K562 treated with DMSO at 1 percent for 48 hours (cell line): ENCODE results near the gene SAYSD1. TPM values are rescaled to one million over a fixed set of nuclear protein-coding genes. Genes with fewer than 3 reads are reported as not detected.

Experiments
- total RNA-seq: library from RNA; unstranded; fragments of 300-600 nt; gene quantifications from 2 replicates; pipeline ENCODE4 v1.2.3, GENCODE V29; 2022; ENCODE audit warnings: low replicate concordance; ENCODE audit errors: extremely low read depth

Gene SAYSD1, protein sequence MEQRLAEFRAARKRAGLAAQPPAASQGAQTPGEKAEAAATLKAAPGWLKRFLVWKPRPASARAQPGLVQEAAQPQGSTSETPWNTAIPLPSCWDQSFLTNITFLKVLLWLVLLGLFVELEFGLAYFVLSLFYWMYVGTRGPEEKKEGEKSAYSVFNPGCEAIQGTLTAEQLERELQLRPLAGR
- total RNA-seq, result not detected in 2 replicates

DNA sequence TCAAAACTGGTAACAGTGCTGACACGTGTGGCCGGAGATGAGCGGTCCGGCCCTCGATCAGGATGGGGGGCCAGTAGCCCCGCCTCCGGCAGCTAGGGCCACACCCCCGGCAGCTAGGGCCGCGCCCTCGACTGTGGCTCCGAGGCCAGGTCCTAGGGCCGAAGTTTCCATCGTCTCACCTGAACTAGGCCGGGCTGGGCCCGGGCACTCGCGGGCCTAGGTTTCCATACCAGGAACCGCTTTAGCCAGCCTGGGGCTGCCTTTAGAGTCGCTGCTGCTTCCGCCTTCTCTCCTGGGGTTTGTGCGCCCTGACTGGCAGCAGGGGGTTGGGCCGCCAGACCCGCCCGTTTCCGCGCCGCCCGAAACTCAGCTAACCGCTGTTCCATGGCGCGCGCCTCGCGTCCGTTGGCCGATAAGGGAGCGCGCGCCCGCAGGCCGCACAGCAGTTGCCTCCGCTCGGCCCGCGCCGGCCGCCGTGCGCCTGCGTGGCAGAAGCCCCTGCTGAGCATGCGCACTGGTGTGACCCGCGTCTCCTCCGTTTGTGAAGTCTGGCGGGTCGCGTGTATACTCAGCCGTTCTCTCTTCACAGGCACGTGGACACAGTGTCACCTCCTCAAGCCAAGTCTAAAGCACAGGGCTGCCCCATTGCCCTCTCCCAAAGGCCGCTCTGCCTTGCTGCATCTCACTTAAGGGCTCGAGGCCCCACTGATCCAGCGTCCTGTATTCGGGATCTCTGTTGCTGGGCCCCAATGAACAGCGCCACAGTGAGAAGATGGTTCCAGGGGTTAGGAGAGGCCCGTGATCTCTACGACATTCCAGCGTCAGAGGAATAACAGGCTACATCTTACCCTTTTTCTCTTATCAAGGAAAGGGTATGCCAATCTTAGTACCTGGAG lies at the start of gene SAYSD1:
TSS of gene SAYSD1 (minus strand) at position 483 of the 896 bp plus-strand sequence. CDS start at position 386, 97 bp downstream.

Other genes with a start within 250 kb of the SAYSD1 start
- gene GLP1R, start 66.4 kb downstream of the SAYSD1 start, total RNA-seq, result not detected in 2 replicates
- gene KCNK5, start 114.3 kb upstream of the SAYSD1 start, total RNA-seq, result not detected in 2 replicates
- not detected in 2 replicates for gene KCNK17, start 199.2 kb upstream of the SAYSD1 start, total RNA-seq
- gene KCNK16, start 207.5 kb upstream of the SAYSD1 start, total RNA-seq, result not detected in 2 replicates